GM03348 (cell line): ENCODE measurements around the gene PACS1.
"Not testable (repeated sequence)": the region's sequence is repeated elsewhere in the genome, so short reads cannot be mapped to it uniquely, and the experiment has no call there.

Experiments
- DNase-seq: peaks from one replicate; pipeline ENCODE4 v3.0.0; 2012; ENCODE audit warnings: low spot score

Gene PACS1

DNA sequence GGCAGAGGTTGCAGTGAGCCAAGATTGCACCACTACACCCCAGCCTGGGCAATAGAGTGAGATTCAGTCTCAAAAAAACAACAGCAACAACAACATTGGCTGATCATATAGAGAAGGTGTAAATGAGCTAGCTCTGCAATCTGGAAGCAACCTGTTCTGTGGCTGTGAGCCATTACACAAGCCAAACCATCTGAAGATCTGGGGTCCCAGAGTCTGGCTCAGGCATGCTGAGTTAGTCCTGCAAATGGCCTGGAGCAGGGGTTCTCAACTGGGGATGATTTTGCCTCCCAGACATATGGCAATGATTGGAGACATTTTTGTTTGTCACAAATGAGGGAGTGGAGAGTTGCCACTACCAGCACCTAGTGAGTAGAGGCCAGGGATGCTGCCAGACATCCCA lies 156.0 kb downstream of the PACS1 start:
- no peak for DNase-seq

DNA sequence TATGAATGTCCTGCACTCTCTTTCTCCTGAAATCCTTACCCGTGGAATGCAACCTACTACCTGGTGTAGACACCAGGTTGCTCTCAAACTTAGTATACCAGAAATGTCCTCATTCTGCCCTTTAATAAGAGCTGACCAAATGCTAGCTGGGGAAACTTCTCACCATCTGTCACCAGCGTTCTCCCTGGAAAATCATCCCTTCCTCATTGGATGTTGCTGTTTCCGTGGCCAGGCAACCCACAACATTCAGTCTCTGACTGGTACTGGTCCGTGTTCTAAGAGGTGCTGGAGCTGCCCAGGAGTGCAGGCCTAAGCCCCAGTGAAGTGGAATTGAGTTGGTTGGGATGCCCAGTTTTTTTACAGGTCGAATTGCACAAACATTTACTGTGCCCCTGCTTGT lies 157.6 kb downstream of the PACS1 start:
- DNase-seq, result no peak

DNA sequence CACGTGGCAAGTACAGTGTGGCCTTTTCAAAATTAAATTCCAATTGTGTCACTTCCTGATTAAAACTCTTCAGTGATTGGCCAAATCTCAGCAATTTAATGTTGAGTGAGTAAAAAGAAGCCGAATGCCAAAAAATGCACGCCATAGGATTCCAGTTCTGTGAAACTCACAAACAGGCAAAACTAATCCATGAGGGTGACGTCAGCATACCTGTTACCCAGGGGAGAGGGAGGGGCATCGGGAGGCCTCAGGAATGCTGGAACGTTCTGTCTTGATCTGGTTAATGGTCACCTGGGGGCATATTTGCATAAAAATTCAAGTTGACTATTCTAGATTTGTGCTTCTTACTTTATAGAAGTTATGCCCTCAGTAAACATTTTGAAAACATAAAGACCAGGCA lies 158.4 kb downstream of the PACS1 start:
- no peak for DNase-seq

DNA sequence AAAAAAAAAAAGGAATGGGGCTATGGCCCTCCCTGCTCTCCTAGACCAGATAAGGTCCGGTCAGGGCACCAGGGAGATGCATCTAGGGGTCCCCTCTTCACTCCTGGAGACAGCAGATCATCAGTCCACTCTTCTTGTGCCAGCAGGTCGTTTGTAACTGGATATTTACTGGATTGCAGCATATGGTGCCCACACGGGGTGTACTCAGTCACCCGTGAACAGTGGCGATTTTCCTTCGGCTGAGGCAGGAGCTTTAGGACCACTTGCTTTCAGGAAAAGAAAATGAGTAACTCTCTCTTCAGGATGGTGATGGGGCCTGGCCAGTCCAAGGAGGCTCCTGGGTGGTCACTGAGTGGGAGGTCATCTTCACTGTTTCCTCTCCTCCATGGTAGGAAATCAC lies 160.1 kb downstream of the PACS1 start:
- no peak for DNase-seq

DNA sequence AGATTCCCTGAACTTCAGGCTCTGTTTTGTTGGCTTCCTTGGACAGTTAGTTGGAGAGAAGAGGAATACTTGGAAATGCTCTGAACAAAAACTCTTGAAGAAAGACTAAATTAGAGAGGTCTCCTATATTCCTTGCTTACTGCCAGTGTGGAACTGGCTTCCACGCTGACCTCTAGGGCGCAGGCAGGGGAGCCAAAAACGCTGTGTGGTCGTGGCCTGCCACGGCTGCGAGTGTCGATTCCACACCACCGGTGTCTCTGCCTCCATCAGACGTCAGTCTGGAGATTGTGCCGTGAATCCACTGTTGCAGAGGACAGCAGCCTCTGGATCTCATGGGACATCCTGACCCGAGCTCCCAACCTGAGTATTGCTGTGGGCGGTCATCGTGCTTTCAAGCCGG lies 160.9 kb downstream of the PACS1 start:
- no peak for DNase-seq

DNA sequence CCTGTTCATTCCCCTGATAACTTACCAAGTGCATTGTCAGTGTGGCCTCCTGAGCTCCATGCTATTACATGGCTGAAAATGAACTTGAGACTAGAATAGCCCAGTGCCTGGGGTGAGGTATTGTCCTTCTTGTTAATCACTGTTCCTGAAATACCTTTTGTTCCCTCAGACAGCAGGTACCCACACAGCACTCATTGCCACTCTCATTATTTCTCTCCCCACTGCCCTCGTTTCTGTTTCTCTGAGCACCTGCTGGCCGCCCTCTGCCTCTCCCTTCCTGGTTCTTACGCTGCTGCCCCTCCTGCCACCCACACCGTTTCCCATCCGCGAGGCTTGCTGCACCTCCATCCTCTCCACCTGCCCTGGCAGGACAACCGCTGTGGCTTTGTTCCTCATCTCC lies 161.5 kb downstream of the PACS1 start:
- DNase-seq, result no peak

DNA sequence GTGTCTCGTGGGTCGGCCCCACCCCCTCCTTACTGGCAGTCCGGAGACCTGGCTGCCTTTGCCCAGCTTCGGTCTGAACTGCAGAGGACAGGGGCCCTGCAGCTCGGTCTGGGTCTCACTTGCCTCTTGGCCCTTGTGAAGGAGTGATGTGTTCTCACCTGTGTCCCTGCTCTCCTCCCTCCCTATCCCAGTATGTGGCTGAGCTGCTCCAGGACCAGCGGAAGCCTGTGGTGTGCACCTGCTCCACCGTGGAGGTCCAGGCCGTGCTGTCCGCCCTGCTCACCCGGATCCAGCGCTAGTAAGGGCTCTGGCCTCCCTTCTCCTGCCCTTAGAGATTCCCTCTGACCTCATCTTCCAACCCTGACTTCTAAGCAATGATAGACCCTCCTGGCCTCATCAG lies 162.7 kb downstream of the PACS1 start:
- DNase-seq, result no peak

DNA sequence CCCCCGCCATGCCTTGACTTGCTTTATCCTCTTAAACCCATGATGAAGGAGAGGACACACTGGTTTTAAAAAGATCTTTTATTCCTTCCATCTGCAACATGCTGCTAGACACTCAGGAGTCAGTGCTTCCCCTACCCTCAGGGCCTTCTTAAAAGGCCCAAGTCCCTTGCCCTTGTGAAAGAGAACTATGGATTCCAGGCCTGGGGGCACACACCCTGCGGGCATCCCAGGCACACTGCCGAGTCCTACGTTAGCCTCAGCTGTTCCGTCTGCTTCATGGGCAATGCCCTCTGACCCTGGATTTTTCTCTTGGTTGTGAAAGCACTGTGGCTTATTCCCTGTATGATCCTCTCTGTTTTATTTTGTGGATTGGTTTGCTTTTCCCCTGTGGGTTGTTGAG lies 163.2 kb downstream of the PACS1 start:
- DNase-seq, result no peak

DNA sequence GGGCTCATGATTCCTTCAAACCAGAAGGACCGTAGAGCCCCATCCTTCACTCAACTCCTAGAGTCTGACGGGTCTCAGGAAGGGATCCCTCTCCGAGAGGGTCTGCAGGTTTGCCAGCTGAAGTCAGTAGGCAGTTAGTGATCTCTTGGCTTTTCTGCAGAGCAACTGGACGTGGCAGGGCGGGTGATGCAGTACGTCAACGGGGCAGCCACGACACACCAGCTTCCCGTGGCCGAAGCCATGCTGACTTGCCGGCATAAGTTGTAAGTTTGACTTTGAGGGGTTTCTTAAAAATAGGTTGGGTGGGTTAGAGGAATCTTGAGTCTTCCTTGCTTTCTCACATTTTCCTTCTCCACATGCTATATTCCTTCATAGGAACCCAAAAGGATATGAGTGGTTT lies 165.1 kb downstream of the PACS1 start:
- DNase-seq, result no peak

DNA sequence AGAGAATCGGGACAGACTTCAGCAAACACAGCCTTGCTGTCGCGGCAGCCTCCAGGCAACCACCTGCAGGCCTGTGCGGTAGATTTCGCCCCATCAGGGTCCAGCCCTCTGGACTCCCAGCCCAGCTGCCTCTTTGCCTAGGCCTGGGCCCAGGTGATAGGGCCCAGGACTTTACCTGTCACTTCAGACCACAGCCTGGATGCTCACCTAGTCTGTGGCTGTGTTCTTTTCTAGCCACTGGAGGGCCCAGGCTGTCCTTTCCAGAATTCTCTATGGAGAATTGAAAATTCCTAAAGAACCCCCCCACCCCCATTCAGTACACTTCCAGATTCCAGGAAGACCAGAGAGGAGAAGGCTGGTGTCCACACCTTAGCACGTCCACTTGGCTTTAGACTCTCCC lies 167.8 kb downstream of the PACS1 start:
- no peak for DNase-seq

DNA sequence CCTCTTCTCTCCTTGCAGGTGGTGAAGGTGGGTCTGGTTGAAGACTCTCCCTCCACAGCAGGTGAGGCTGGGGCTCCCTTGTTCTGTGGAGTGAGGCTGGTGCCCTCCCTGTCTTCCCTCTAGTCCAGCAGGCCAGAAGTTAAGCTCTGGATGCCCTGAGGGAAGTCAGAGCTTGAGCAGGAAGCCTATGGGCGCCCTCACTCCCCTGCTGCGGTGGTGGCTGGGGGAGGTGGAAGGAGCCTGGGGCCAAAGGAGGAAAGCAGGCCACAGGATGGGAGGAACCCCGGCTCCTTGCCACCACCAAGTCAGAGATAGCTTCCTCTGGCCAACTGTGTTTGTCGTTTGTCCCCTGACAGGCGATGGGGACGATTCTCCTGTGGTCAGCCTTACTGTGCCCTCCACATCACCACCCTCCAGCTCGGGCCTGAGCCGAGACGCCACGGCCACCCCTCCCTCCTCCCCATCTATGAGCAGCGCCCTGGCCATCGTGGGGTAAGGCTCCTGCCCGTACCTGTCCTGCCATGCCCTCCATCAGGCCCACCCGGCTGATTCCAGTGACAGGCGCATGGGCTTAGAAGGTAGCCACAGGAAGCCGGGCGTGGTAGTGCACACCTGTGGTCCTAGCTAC lies 168.8 kb downstream of the PACS1 start:
- no peak for DNase-seq

DNA sequence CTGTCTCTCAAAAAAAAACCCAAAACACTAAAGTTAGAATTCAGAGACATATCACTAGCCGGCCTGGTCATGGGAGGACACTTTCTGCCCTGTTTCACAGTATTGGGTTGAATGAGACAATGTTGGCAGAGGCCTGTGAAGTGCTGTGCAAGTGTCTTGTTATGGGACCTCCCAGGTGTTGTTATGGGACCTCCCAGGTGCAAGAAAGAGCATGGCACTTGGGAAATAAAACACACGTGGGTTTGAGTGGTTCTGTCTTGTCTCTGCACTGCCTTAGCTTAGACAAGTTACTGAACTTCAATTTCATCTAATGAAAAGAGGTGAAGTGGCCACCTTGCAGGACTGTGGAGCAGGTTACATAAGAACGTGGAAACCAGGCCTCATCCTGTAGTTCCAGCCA lies 169.4 kb downstream of the PACS1 start:
- no peak for DNase-seq

DNA sequence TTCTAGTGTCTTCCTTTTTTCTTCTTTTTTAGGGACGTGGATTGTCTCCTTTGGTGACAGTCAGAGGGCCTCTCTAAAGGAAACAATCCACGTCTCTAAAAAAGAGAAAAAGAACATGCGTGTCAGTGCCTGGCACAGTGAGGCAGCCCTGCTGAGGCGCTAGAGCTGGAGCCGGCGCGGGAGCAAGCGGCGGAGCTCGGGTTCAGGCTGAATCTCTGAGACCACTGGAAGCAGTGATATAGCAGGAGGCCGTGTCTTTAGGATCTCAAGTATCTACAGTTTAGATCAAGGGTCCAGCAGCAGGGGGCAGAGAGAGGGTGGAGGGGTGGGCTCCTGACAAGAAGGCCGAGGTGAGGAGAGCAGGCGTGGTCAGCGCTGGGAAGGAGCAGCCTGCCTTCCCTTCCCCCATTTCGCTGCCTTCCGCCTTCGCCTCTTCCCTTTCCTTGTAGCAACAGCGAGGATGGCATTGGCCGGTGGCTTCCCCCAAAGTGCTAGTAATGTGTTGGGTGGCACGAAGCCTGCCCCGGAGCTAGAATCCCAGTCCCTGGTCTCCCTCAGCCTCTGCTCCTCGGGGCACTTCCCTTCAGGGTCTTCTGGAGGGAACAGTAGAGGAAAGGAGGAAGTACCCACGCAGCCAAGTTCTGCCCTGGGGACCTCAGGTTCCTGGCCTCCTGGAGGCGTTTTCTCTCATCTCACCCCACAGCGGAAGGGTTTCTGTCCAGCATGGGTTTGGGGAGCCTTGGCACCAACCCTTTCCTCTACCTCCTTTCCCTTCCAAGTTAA lies 170.1 kb downstream of the PACS1 start:
- no peak for DNase-seq

DNA sequence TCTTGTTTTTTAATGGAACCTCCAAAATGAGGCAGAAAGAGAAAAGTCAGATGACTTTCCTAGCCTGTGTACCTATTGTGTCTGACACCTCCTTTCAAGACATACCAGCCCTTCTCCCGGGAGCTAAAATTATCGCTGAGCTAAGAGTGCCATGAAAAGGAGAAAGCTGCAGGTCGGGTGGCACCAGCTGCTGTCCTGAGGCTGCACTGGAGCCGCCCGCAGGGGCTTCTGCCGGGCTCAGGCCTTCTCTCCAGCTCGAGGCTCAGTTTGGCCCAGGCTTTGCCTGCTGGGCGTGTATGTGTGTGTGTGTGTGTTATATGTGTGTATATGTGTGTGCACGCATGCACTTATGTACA lies 170.7 kb downstream of the PACS1 start:
- DNase-seq, result no peak

DNA sequence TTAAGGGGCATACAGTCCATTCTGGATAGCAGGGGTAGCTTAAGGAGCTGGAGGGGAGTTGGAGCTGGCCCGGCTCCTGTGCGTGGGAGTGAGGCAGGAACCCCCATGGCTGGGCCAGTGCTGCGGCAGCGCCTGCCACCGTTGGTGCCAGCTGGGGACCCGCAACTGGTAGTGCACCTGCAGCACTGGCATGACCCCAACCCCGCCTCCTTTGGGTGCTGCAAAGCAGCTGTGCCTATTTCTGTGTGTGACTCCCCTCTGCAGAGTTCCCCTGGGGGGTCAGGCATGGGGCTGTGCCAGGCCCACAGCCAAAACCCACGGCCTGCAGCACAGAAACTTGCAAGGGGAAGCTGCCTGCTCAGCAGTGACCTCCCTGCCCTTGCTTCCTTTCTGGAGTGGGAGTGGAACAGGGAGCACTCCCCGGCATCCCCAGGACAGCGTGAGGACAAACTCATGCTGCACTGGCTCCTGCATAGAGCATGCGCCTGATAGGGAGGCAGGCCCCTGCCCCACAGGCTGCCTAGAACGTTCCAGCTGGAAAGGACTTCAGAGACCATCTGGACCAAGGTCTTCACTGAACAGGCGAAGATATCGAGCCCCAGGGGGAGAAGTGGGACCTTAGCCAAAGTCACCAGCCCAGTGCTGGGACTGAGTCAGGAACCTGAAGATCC lies 172.2 kb downstream of the PACS1 start:
- no peak for DNase-seq

DNA sequence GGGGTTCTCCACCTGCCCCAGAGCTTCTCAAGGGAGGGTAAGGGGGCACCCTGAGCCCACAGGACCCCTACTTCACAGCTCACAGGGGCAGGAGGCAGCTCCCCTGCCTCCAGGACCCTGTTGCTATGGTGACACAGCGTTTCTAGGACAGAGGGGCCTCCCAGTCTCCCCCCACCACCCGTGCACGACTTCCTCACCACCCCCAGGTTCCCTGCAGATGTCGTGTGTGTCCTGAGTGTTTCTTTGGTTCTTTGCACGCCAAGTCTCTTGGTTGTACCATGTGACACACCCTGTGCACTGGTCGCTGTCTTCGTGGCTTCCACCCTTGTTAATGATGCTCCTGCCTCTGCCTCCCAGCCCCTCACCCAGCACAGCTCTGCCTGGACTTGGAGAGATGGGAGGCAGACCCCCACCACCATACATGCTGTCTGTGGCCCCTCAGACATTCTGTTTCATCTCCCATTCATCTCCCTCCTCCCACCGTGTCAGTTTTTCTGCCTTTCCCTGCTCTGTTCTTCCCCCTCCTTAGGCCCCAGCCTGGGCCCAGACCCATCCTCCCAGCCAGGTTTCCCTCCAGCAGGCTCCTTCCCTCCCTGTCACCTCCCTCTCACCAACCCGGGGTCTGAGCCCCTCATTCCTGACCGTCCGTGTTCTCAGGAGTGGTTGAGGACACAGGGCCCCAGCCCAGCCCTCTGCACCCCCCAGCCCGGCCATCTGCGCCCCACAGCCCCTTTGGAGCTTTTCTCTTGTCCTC lies 173.9 kb downstream of the PACS1 start:
- no peak for DNase-seq

DNA sequence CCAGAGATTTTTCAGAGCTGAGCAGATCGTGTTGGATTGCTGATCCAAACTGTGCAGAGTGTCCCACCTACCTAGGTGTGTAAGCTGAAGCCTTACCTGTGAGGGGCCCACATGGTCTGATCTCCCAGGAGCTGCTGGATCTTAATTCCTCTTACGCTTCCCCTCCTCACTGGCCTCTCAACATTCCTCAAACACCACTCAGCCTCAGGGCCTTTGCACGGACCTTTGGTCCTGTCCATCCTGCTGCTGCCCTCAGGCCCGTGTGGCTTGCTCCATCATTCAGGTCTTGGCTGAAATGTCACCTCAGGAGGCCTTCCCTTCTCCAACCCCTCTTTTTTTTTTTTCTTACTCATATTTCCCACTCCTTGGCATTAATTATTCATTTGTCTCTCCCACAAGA lies 177.2 kb downstream of the PACS1 start:
- DNase-seq, result no peak

DNA sequence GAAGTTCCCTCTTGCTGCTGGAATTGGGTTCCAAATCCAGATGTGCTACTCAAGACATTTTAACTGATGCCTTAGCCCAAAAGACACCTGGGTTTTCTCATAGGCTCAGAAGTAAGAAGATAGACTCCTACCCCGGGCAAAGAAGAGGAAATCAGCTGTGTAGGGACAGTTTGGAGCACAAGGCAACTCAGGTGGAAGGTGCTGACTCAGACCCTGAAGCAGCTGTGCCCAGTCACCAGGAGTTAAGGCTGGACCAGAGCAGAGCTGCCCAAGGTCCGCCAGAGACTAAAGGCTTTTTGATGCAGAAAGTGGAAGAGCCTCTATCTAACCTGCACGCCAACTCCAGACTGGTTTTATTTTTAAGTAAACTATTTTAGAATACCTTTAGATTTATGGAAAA lies 177.7 kb downstream of the PACS1 start:
- DNase-seq, result no peak

DNA sequence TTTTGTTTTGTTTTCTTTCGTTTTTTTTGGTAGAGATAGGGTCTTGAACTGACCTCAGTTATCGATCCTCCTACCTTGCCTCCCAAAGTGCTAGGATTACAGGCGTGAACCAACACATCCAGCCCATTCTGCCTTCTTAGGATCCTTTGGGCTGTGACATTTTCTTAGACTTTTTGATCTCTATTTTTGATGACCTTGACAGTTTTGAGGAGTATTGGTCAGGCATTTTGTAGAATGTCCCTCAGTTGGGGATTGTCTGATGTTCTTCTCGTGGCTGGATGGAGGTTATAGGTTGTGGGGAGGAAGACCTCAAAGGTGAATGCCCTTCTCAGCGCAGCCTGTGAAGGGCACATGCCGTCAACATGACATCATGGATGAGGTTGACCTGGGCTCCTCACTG lies 178.8 kb downstream of the PACS1 start:
- DNase-seq, result no peak

DNA sequence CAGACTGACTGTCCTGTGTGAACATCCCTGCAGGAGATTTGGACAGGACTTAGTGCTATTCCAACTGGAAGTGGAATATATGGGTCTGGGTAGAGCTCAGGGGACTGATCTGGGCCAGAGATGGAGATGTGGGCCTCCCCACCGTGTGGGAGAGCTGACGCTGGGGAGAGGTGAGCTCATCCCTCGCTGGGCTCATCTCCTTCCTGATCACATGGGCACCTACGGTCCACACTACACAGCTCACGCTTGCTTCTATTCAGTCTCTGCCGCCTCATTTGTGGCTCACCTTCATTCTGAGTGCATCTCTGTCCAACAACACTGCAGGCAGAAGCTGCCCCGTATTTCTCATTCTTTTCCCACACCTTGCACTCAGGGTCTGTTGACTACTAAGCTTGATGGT lies 181.7 kb downstream of the PACS1 start:
- DNase-seq, result no peak

DNA sequence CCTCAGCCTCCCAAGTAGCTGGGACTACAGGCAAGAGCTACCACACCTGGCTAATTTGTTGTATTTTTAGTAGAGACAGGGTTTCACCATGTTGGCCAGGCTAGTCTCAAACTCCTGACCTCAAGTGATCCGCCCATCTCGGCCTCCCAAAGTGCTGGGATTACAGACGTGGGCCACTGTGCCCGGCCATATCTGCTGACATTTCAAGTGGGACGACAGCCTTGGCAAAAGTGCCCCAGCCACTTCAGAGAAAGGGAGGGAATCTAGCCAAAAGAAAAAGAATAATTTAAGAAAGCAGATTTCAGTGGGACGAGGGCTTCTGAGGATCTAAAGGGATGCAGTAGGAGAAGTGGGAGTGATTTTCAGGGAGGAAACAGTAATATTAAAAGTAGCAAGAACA lies 183.0 kb downstream of the PACS1 start:
- DNase-seq, result not testable (repeated sequence)

DNA sequence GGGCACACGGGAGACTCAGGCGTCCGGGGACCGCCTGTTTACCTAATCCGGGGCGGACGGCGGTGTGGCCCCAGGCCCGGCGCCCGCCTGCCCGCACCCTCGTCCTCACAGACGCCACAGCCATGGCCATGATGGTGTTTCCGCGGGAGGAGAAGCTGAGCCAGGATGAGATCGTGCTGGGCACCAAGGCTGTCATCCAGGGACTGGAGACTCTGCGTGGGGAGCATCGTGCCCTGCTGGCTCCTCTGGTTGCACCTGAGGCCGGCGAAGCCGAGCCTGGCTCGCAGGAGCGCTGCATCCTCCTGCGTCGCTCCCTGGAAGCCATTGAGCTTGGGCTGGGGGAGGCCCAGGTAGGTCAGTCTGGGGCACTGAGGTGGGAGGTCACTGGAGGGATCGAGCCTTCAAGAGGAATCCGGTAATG lies 188.4 kb downstream of the PACS1 start:
- DNase-seq, result no peak

DNA sequence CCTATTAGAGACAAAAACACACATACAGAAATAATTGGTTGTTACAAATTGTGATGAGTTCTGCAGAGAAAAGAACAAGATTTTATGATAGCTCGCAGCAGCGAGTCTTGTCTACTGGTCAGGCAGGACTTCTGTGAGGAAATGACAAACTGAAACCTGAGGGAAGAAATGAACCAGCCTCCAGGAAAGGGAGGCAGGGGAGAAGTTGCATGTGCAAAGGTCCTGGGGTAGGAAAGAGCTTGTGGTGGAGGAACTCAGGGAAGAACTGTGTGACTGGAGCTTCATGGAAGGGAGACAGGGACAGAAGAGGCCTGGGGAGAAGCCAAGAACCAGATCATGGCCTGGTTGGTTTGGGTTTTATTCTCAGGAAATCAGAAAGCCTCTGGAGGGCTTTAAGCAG lies 189.2 kb downstream of the PACS1 start:
- no peak for DNase-seq
